GM19438 (cell line): ENCODE measurements around the gene PLEKHN1.
A peak's percentile ranks its signal among the peaks of the same experiment; 100 is the strongest.

ENCODE experiments used
- ATAC-seq: cut with Tn5 transposase; IDR thresholded peaks from one replicate; pipeline ENCODE4 v1.9.1; 2021; ENCODE audit warnings: low read depth; ENCODE audit not compliant: unreplicated experiment

The PLEKHN1 gene

DNA sequence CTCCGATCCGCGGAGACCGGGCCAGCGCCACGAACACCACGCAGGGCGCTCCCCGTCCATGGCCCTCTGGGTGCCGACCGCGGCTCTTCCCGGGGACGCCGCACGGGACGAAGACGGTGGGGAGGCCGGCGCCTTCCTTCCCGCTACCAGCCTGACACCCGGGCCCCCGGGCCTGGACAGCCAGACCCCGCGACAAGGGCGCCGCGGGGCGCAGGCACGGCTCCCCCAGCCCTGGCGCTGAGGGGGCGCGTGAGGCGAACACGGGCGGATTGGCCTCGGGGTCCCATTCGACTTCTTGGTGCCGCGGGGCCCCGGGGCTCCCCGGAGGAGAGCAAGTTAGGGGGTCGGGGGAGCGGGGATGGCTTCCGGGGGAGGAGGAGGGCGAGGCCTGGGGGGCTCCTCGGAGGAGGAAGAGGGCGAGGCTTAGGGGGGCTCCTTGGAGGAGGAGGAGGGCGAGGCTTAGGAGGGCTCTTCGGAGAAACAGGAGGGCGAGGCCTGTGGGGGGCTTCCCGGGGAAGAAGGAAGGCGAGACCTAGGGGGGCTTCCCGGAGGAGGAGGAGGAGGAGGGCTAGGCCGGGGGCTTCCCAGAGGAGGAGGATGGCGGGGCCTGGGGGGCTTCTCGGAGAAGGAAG lies 6.4 kb upstream of the PLEKHN1 start:
- no peak for ATAC-seq

DNA sequence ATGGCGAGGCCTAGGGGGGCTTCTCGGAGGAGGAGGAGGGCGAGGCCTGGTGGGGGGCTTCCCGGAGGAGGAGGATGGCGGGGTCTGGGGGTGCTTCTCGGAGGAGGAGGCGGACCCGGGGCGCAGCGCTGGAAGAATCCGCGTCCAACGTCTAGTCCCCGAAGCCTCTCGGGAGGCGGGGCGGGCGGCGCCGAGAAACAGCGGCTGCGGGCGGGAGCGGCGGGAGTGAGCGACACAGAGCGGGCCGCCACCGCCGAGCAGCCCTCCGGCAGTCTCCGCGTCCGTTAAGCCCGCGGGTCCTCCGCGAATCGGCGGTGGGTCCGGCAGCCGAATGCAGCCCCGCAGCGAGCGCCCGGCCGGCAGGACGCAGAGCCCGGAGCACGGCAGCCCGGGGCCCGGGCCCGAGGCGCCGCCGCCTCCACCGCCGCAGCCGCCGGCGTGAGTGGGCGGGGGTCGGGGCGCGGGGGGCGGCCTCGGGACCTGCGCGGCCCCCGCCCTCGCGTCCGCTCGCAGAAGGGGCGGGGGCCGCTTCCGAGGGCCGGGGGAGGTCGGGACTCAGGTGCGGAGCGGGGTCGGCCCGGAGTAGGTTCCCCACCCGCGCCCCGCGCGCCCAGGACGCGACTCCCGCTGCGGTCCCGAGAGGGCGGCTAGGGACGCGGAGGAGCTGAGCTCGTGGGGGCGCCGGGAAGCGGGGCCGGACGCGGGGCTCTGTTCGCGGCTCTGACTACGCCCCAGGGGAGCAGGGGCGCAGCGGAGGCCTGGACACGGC lies 5.7 kb upstream of the PLEKHN1 start, which contains the start of gene KLHL17:
KLHL17 (plus strand) TSS at position 222 of the 769 bp plus-strand sequence; CDS start at position 332, 110 bp downstream.
- no peak for ATAC-seq

DNA sequence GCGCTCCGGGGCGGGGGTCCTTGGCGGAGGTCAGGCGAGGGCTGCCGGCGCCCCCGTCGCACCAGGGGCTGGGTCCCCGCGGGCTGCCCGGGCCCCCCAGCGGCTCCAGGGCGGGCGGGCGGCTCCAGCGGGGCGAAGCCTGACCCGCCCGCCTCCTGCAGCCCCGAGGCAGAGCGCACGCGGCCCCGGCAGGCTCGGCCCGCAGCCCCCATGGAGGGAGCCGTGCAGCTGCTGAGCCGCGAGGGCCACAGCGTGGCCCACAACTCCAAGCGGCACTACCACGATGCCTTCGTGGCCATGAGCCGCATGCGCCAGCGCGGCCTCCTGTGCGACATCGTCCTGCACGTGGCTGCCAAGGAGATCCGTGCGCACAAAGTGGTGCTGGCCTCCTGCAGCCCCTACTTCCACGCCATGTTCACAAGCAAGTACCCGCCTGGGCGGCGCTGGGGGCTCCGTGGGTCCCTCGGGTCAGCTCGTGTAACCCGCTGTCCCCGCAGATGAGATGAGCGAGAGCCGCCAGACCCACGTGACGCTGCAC lies 5.1 kb upstream of the PLEKHN1 start:
- ATAC-seq = no peak

DNA sequence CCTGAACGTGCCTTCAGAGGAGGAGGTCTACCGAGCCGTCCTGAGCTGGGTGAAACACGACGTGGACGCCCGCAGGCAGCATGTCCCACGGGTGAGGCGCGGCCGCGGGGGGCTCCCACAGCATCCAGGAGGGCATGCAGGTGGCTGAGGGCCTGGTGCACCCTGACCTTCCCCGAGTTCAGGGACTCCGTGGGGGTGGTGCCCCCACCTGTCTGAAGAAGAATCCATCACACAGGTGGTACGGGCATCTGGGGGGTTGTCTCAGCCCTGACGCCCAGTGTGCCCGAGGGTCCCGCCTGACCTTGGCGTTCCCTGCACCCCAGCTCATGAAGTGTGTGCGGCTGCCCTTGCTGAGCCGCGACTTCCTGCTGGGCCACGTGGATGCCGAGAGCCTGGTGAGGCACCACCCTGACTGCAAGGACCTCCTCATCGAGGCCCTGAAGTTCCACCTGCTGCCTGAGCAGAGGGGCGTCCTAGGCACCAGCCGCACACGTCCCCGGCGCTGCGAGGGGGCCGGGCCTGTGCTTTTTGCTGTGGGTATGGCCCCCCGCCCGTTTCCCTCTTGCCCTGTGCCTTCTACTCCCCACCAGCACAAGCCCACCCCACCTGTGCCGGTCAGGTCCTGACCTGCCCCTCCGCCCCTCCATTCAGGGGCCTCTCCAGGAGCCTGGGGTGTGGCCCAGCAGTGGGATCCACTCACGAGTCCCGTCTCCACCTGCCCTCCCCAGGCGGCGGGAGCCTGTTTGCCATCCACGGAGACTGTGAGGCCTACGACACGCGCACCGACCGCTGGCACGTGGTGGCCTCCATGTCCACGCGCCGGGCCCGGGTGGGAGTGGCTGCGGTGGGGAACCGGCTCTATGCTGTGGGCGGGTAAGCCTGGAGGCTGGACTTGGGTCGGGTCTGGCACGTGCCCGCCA lies 3.6 kb upstream of the PLEKHN1 start:
- no peak for ATAC-seq

DNA sequence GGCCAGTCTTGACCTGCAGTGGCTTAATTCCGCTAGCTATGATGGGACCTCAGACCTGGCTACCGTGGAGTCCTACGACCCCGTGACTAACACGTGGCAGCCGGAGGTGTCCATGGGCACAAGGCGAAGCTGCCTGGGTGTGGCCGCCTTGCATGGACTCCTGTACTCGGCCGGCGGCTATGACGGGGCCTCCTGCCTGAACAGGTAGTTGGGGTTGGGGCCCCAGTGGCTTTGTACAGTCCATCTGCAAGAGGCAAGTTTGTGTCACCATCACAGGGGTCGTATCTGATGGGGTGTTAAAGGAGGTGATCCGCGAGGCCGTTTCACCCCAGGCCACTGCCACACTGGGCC lies 3.0 kb upstream of the PLEKHN1 start:
- no peak for ATAC-seq

DNA sequence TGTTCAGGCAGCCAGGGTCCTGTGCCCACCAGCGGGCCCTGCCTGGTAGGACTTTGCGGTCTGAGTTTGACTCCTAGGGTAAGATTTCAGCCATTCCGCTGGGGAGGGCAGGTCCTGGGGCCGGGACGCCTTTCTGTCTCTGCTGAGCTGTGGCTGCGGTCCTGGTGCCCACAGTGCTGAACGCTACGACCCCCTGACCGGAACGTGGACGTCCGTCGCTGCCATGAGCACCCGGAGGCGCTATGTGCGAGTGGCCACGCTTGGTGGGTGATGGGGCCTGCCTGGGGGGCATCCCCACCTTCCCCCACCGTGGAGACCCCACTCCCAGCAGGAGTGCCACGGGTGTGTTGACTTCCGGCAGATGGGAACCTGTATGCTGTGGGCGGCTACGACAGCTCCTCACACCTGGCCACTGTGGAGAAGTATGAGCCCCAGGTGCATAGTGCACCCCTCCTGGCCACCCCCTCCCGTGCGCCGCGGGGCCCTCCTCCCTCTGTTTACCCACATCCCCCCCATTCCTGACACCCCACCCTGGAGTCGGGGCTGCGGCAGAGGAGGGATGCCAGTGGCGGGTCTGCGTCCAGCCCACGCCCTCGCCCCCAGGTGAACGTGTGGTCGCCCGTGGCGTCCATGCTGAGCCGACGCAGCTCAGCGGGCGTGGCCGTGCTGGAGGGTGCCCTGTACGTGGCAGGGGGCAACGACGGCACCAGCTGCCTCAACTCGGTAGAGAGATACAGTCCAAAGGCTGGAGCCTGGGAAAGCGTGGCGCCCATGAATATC lies 2.3 kb upstream of the PLEKHN1 start:
- no peak for ATAC-seq

DNA sequence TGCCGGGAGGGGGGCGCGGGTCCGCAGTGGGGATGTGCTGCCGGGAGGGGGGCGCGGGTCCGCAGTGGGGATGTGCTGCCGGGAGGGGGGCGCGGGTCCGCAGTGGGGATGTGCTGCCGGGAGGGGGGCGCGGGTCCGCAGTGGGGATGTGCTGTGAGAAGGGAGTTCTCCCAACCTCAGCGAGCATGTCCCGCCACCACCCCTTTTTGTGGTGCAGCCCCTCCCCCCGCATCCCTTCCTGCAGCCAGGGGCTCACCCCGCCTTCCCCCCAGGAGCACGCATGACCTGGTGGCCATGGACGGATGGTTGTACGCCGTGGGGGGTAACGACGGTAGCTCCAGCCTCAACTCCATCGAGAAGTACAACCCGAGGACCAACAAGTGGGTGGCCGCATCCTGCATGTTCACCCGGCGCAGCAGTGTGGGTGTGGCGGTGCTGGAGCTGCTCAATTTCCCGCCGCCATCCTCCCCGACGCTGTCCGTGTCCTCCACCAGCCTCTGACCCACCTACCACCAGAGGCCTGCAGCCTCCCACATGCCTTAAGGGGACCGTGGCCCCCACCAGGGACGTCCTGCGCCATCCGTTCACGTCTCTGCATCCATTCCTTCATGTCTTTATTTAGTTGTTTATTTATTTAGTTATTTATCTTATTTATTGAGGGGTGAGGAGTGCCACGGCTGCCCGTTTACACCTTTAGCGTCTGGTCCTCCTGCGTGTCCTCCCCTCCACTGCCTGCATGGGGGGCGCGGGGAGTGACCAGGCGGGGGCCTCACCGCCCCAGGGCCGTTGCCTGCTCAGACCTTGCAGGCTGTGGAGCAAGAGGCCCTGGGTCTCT lies 1.4 kb upstream of the PLEKHN1 start:
- ATAC-seq = no peak

DNA sequence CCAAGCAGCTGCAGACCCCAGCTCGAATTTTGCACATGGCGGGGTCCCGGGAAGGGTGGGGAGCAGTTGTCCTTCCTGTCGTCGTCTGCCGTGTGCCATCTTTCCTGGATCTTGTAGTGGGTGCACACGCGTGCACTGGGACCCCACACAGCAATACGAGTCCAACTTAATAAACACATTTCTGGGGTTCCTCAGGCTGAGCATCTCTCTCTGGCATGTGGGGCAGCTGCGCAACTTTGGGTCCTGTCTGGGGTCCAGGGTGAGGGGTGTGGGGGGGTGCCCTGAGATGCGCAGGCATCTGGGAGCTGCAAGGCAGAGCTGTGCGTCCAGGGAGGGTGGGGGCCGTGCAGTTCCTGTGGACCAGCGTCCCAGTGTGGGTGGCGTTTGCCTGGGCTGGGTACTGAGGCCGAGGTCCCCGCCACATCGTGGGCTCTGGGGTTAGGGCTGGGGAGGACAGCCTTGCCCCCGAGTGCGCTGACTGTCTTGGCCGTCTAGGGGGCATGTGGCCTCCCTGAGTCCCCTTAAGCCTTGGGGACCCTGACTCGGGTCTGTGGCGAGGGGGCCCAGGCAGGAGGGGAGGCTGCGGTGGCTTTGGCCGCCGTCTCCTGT lies 652 bp upstream of the PLEKHN1 start:
- no peak for ATAC-seq

DNA sequence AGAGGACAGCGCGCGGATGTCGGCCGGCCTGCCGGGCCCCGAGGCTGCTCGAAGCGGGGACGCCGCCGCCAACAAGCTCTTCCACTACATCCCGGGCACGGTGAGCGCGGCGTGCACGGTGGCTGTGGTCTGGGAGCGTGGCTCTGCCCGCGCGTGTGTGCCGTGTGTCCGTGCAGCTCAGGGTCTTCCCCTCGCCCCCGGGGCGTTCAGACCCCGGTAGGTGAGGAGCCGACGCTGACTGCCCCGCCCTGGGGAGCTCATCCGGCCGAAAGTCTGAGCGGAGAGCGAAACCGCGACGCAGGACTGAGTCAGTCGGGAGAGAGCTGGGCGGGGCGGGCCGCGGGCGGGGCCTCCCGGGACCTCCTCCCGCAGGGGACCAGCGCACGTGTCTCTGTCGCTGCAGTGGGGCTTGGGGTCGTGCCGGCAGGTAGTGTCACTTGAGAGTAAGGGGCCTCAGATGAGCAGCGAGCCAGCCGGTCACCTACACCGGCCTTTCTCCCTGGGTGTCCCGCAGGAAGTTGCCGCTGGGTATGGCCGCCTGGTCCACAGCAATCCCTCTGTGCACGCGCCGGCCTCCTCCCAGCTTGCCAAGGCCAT lies 520 bp downstream of the PLEKHN1 start:
- ATAC-seq = peak; percentile 68

DNA sequence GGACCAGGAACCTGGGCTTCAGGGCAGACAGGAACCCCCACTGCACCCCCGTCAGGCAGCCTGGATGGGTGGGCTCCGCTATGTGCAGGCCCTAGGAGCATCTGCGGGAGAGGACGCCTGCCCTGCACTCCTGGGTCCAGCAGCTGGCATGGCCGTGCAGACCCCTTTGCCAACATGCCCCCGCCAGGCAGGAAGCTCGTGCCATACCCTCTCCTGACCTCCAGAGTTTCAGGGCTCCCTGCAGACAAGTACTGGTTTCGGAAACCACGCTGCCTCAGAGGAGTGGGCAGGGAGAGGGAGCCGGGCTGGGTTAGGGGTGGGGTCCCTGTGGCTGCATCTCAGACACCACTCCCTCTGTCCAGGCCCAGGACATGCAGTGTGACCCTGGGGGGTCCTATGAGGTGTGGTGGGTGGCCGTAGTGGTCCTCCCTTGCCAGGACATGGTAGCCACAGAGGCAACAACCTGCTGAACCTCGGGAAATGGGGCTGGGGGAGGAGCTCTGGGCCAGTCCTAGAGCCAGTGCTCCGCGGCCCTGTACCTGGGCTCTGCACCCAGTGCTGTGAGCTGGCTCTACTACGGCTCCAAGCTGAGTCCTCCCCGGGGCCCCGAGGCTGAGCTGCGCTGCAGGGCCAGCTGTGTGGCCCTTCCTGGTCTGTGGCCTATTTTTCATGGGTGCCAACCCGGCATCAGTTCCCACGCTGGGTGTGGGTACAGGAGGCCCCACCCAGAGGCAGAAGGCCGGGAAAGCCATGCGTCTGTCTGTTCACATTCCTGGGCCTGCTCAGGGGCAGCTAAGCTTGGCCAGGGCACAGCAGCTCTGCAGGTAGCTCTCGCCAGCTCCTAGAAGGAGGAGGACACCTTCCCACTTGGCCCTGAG lies 1.4 kb downstream of the PLEKHN1 start:
- no peak for ATAC-seq

DNA sequence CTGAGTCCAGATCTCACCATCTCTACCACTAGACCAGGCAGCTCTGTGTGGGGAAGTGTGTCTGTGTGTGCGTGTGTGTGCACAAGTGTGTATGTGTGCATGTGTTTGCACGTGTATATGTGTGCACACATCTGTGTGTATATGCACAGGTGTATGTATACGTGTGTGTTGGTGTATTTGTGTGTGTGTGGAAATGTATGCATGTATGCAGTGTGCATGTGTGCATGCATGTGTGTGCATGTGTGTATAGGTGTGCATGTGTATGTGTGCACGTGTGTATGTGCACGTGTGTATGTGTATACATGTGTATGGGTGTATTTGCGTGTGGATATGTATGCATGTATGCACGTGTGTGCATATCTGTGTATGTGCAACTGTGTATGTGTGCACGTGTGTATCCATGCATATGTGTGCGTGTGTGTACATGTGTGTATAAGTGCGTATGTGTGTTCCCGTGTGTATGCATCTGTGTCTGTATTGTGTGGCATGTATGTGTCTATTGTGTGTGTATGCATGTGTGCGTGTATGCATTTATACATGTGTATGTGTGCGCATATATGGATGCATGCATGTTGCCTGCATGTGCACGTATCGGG lies 3.1 kb downstream of the PLEKHN1 start:
- no peak for ATAC-seq

DNA sequence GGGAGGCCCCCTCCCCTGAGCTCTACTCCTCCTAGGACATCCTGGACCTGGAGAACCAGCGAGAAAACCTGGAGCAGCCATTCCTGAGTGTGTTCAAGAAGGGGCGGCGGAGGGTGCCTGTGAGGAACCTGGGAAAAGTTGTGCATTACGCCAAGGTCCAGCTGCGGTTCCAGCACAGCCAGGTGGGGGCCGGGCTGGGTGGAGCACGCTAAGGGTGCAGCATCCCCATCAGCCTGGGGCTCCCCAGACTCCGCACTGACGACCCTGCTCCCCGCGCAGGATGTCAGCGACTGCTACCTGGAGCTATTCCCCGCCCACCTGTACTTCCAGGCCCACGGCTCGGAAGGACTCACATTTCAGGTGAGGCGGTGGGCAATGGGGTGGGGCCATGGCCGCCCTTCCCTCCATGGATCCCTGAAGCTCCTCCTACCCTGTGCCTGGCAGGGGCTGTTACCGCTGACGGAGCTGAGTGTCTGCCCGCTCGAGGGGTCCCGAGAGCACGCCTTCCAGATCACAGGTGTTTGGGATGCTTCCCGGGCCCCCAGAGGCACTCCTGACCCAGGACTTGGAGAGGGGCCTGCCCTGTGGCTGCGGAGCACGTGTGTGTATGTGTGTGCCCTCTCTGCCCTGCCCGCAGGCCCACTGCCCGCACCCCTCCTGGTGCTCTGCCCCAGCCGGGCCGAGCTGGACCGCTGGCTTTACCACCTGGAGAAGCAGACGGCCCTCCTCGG lies 4.1 kb downstream of the PLEKHN1 start:
- ATAC-seq = no peak

DNA sequence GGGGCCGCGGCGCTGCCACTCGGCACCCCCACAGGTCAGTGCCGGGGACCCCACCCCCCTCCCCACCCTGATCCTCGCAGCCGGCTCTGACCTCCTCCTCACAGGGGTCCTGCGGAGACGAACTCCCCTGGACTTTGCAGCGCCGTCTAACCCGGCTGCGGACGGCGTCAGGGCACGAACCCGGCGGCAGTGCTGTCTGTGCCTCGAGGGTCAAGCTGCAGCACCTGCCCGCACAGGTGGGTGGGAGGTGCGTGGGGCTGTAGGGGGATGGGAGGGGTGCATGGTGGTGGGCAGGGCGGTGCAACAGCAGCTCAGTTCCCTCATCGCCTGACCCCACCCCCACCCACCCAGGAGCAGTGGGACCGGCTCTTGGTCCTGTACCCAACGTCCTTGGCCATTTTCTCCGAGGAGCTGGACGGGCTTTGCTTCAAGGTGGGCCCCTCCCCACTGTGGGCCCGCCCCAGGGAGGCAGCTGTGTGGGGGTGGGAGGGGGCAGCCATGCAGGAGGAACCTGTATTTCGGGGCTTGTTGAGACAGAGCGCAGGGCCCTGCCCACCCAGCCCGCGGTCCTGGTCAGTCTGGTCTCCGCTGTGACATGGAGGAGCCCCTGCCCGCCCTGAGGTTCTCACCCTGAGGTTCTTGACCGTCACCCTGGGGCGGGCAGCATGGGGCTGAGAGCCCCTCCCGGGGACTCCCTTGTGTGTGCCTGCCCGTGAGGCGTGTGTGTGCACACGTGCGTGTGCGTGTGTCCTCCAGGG lies 4.9 kb downstream of the PLEKHN1 start:
- ATAC-seq = no peak

DNA sequence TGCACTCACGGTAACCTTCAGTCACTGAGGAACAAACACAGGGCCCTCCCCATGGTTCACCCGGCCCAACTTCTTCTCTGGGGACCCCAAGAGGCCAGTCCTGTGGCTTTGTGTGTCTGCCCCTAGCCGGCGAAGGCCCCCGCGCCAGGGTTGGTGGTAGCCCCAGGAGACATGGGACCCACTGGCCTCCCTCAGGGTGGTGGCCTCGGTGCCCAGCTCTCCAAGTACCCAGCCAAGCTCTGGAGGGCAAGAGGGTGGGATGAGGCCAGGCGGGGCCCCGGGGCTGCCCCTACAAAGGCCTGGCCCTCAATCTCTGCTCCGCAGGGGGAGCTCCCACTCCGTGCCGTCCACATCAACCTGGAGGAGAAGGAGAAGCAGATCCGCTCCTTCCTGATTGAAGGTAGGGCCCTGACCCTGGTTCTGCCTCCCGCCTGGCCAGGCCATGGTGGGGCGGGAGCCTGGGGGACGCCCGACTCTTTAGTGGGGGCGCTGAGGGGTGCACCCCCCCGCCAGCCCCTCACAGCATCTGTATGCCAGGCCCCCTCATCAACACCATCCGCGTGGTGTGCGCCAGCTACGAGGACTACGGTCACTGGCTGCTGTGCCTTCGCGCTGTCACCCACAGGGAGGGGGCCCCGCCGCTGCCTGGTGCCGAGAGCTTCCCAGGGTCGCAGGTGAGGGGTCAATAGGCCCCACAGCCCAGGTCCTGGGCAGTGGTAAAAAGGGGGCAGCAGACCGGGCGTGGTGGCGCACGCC lies 5.6 kb downstream of the PLEKHN1 start:
- no peak for ATAC-seq
